KOPT-K1 (cell line): ENCODE results near the gene GATAD2A.

ENCODE experiments used
- H3K27ac ChIP-seq: fragments of 200-600 bp; sonication (generic); 2 replicates; pipeline ENCODE4 v1.5.1; 2016; ENCODE audit warnings: antibody characterized with exemption, mild to moderate bottlenecking, low read depth, low read length; ENCODE audit not compliant: poor library complexity, severe bottlenecking
- H3K36me3 ChIP-seq: fragments of 200-600 bp; sonication (generic); 2 replicates; pipeline ENCODE4 v1.5.1; 2017; ENCODE audit warnings: antibody characterized with exemption, mild to moderate bottlenecking, low read length, moderate library complexity; ENCODE audit not compliant: insufficient read depth
- H3K9me3 ChIP-seq: fragments of 200-600 bp; sonication (generic); 2 replicates; pipeline ENCODE4 v1.5.1; 2017; ENCODE audit warnings: antibody characterized with exemption, low read length, mild to moderate bottlenecking; ENCODE audit not compliant: insufficient read depth, poor library complexity, severe bottlenecking

GATAD2A gene

DNA sequence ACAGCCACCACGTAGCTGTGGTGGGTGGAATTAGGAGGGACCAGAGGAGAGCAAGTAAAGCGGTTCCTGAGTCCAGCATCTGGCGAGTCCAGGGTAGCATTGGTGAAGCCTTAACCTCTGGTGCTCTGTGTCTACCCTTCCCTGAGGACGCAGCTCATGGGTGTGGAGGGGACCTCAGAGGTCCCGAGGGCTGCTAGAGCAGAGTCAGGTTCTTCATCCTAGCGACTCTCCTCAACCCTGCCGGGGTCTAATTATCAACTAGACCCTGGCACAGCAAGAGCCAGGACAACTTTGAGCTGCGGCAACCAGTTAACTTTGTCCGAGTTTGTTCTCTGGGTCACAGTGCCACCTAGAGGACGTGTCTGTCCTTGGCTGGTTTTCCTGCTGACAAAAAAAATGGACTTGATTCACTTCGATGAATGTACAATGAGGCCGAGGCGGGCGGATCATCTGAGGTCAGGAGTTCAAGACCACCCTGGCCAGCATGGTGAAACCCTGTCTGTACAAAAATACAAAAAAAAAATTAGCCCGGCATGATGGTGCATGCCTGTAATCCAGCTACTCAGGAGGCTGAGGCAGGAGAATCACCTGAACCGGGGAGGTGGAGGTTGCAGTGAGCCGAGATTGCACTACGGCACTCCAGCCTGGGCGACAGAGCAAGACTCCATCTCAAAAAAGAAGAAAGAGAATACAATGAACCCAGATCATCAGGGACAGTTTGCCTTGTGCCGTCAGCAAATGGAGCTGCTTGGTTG, 84.9 kb downstream of the GATAD2A start:
- Histone ChIP-seq H3K9me3 (no peaks in the 10 kb centered on the region), H3K36me3 (peaks cover 63% of the 10 kb centered on the region), H3K27ac (peak overlapping the region; percentile 70)

DNA sequence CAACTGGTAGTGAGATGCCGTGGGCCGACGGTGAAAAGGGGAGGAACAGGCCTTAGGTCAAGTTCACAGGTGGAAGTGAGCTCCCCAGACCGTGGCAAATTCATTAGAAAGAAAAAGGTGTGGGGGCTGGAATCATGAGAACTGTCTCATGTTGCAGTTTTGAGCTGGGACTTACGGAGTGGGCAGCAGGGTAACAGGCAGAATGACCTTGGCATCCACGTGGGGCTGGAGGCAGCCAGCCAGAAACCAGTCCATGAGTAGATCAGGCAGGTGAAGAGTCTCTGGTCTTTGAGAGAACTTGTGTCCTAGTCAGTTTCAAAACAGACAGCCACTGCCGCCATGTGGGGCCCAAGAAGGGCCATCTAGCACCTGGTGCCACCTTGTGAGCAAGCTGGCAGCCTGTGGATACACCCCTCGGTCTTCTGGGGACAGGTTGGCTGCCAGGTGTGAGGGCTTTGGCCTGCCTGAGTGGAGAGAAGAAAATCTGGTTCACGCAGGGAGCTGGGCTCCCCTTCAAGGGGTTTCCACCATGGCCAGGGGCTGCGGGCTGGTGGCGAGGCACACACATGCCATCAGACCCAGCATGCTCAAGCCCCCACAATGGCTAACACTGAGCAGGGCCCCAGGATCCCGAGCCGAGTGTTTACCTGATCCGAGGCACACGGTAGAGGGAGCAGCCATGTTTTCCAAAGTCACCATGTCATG, 86.0 kb downstream of the GATAD2A start:
- Histone ChIP-seq H3K27ac (no peak overlapping the region), H3K36me3 (peaks cover 65% of the 10 kb centered on the region), H3K9me3 (no peaks in the 10 kb centered on the region)

DNA sequence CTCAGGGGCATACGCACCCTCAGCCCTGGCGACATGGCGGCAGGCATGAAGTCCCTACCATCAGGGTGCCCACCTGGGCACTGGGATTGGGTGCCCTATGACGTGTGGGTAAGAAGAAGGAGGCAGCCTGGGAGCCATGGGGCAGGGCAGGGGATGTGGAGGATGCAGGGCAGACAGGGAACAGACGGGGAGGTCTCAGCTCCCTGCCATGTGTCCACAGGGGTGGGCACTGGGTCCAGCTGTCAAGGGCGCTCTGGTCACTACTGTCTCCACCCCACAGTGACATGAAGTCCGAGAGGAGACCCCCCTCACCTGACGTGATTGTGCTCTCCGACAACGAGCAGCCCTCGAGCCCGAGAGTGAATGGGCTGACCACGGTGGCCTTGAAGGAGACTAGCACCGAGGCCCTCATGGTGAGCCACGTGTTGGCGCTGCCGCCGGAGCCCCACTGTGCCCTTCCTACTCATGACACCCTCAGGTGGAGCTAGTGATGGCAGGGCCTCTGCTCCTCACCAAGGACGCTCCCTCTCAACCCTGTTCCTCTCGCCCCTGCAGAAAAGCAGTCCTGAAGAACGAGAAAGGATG, 86.6 kb downstream of the GATAD2A start:
- Histone ChIP-seq H3K9me3 (no peaks in the 10 kb centered on the region), H3K36me3 (peaks cover 66% of the 10 kb centered on the region), H3K27ac (no peak overlapping the region)

DNA sequence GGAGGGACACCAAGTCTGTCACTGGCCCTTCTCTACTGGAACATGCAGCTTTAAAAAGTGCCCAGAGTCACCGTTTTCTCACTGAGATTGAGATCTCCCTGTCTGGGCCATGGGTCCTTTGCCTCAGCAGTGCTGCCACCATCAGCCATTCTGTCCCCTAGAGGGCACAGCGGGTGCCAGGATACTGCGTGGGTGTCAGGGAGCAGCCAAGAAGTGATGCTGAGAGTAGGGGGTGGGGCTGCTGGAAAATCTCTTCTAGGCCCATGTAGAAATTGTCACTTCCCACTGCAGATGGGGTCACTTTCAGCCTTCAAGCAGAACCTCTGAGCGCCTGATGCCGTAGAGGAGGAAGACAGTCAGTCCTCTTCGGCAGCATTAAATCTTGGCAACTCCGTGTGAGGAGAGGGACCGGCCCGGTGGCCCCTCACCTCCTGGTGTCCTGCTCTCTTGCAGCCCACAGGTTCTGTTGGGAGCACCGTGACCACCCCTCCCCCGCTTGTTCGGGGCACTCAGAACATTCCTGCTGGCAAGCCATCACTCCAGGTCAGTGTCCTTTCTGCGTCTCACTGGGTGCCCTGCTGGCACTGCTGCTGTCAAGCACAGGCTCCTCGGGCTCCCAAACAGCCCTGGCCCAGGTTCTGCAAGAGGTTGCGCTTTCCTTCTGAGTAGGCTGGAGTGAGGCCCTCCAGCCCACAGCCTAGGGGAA, 88.5 kb downstream of the GATAD2A start:
- Histone ChIP-seq H3K9me3 (no peaks in the 10 kb centered on the region), H3K36me3 (peaks cover 85% of the 10 kb centered on the region), H3K27ac (no peak overlapping the region)

DNA sequence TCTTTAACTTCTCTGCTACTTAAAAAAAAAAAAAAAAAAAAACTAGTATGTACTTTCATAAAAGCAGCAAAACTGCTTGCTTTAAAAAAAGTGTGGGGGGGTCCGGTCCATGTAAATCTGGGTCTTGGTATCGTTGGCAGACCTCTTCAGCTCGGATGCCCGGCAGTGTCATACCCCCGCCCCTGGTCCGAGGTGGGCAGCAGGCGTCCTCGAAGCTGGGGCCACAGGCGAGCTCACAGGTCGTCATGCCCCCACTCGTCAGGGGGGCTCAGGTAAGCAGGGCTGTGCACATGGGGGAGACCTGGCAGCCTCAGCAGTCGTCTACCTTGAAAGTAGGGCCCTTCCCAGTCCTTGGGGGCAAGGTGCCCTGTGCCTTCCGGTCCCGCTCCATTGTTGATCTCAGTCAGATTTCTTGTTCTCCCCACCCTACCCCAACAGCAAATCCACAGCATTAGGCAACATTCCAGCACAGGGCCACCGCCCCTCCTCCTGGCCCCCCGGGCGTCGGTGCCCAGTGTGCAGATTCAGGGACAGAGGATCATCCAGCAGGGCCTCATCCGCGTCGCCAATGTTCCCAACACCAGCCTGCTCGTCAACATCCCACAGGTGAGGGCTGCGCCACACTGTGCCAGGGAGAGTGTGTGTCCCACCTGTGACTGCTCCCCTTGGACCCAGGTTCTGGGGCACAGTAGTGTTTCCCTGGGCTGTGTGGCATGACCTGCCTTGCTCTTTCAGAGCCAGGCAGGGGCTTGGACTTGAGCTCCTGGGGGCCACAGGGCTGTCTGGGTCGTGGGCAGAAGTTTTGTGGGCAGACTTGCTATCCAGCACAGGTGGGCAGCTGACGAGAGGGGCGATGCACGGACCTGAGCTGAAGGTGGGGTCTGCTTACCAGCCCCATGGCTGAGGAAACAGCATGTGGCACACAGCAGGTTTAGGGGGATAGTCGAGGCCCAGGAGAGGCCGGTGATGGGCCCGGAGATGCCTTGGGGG, 90.4 kb downstream of the GATAD2A start:
- no peak overlapping the region for H3K27ac ChIP-seq
- H3K9me3 ChIP-seq, result no peaks in the 10 kb centered on the region
- H3K36me3 ChIP-seq, result peaks cover 100% of the 10 kb centered on the region

DNA sequence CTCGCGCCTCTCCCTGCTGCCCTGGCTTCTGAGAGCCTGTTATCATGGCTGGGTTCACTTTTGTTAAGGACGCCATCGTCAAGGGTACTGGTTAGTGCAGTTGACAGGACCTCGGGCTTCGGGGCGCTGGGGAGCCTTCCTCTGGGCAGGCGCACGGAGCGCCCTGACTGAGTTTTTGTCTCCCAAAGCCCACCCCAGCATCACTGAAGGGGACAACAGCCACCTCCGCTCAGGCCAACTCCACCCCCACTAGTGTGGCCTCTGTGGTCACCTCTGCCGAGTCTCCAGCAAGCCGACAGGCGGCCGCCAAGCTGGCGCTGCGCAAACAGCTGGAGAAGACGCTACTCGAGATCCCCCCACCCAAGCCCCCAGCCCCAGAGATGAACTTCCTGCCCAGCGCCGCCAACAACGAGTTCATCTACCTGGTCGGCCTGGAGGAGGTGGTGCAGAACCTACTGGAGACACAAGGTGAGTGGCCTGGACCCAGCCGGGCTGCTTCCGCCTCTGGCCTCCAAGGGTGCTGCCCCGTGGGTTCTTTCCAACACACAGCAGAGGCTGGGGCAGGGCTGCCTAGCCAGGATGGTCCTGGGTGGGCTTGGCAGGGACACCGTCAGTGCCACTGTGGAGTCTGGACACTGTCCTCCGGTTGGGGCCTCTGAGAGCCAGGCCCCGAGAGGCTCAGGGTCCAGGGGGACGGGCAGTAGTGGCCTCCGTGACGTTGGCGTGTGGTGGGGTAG, 92.9 kb downstream of the GATAD2A start:
- Histone ChIP-seq H3K27ac (no peak overlapping the region), H3K9me3 (no peaks in the 10 kb centered on the region), H3K36me3 (peaks cover 100% of the 10 kb centered on the region)

DNA sequence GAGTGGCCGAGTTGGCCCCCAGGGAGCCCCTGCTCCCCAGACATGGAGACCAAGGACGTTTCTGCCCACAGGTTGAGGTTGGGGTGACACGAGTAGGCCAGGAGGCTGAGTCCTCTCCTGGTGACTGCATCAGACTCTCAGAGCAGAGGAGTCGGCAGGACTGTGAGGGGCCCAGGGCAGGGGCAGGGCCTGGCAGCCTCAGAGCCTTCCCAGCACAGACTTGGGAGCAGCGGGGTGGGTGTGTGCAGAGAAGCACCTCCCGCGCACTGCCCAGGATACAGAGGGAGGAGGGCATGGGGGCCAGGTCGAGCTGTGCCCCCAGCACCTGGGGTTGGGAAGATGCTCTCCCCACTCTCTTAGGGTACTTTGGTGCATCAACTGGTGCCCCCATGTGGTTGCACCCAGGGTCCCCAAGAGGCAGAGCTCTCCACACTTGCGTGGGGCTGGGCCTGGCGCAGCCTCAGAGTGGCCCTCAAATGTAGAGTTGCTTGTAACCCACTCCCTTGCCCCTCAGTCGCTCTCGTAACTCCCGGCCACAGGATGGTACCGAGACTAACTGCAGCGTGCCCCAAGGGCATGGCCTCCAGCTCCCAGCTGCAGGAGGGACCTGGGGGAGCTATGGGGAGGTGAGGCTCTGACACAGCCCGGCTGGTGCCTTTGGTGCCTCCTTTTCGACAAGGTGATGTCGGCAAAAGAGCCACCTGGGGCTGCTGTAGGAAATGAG, 94.0 kb downstream of the GATAD2A start:
- Histone ChIP-seq H3K9me3 (no peaks in the 10 kb centered on the region), H3K27ac (no peak overlapping the region), H3K36me3 (peaks cover 100% of the 10 kb centered on the region)

DNA sequence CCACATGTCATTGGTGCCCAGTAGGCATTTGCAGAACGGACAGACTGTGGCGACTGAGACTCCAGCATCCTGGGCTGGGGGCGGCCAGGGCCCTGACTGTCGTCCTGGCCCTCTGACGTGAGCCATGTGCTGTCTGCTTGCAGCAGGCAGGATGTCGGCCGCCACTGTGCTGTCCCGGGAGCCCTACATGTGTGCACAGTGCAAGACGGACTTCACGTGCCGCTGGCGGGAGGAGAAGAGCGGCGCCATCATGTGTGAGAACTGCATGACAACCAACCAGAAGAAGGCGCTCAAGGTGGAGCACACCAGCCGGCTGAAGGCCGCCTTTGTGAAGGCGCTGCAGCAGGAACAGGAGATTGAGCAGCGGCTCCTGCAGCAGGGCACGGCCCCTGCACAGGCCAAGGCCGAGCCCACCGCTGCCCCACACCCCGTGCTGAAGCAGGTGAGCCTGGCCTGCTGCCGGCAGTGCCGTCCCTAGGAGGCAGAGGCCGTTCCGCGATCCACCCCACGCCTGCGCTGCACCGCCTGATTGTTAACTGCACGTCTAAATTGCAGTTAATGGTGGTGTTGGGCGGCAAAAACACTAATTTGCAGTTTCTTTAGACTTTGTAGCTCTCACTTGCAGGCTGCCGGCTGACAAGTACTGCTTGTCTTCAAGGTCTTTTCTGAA, 95.6 kb downstream of the GATAD2A start:
- Histone ChIP-seq H3K36me3 (peaks cover 100% of the 10 kb centered on the region), H3K9me3 (no peaks in the 10 kb centered on the region), H3K27ac (no peak overlapping the region)

DNA sequence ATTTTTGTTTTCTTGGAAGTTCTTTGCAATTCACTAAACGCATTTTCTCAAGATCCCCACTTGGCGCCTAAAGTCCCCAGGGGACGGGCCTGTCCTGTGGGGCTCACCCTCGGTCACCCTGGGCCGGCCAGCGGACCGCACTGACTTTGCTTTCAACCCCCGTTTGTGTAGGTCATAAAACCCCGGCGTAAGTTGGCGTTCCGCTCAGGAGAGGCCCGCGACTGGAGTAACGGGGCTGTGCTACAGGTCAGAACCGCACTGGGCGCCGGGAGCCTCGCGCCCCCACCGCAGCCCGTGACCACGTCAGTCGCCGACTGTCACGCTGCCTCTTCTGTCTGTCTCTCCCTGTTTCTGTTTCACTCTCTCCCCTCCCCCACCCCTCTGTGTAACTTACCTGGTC, 96.3 kb downstream of the GATAD2A start:
- Histone ChIP-seq H3K27ac (no peak overlapping the region), H3K36me3 (peaks cover 100% of the 10 kb centered on the region), H3K9me3 (no peaks in the 10 kb centered on the region)

DNA sequence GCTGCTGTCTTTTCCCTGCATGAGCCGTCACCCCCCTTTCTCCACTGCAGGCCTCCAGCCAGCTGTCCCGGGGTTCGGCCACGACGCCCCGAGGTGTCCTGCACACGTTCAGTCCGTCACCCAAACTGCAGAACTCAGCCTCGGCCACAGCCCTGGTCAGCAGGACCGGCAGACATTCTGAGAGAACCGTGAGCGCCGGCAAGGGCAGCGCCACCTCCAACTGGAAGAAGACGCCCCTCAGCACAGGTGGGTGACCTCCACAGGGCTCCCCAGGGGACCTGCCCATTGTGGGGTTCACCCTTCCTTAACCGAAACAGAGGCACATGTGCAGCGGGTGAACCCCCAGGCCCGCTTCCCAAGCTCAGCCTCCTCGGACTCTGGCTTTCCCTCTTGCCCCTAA, 96.8 kb downstream of the GATAD2A start:
- no peak overlapping the region for H3K27ac ChIP-seq
- no peaks in the 10 kb centered on the region for H3K9me3 ChIP-seq
- peaks cover 100% of the 10 kb centered on the region for H3K36me3 ChIP-seq

DNA sequence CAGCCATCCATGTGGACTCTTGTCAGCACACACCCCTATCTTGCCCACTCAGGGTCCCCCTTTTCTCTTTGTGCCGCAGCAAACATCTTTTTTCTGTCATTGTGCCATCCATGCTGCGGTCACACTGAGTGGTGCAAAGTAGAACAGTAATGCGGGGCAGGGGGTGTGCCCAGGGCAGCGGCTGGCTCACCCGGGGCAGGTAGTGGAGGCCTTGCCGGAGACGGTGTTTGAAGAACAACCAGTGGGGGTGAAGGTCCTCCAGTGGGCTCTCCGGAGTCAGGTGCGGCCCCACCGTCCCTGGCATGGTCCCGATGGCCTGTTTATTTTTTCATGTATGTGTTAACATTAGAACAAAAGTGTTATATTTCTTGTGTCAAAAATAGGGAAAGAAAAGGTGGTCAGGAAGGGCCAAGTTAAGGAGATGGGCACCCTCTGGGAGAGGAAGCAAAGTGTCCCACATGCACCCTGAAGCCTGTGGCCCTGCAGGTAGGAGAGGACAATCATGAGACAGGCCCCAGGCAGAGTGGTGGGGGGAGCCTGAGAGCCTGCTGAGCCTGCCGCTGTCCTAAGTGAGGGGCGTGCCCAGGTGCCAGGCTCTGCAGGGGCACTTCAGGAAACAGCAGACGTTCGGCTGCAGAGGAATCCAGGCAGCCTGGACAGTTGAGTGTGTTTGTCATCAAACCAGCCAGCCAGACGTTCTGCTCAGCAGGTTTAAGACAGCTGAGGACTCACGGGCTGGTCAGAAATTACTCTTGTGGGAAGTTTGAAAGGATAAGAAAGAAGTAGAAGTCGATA, 97.5 kb downstream of the GATAD2A start:
- Histone ChIP-seq H3K9me3 (no peaks in the 10 kb centered on the region), H3K36me3 (peaks cover 100% of the 10 kb centered on the region), H3K27ac (no peak overlapping the region)
